ENCODE measurements around the gene CACNB4.
"Not testable (repeated sequence)": the region's sequence is repeated elsewhere in the genome, so short reads cannot be mapped to it uniquely, and the experiment has no call there.

CACNB4 gene

DNA sequence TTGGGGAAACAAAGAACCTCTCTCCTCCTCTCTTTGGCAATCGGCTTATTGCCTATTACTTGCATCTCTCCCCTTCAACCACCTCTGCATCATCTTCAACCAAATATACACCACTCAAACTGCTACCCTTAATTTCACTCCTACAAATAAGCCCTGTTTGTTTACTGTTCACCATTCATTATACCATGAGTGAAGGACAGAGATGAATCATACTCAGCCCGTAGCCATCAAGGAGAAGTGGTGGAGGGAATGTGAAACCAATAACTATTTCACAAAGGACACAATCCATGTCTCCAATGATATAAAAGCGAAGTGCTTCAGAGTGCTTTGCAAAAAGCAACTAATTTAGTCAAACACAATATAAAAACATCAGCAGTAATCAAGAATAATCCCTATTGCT lies 76.8 kb downstream of the CACNB4 start:
- Histone ChIP-seq H3K79me2 (ENCODE audit: insufficient read depth, low read length) (no peaks in the 10 kb centered on the region), H2AFZ (ENCODE audit: low read length) (no peak overlapping the region), H3K36me3 (ENCODE audit: insufficient read depth, low read length) (no peaks in the 10 kb centered on the region), H3K27me3 (ENCODE audit: insufficient read depth, low read length, poor library complexity, severe bottlenecking) (no peaks in the 10 kb centered on the region), H3K9ac (ENCODE audit: low read depth, low read length, poor library complexity, severe bottlenecking) (no peak overlapping the region), H3K4me1 (ENCODE audit: insufficient read depth, low read length, poor library complexity, severe bottlenecking) (peaks cover 6% of the 10 kb centered on the region), H3K9me2 (replicated peaks; ENCODE audit: low read depth, low read length) (no peaks in the 10 kb centered on the region), H4K20me1 (ENCODE audit: insufficient read depth, low read length, poor library complexity, severe bottlenecking) (no peaks in the 10 kb centered on the region), H3K4me3 (ENCODE audit: low read length, poor library complexity, severe bottlenecking) (no peak overlapping the region), H3K9me3 (ENCODE audit: insufficient read depth, low read depth, low read length) (no peaks in the 10 kb centered on the region), H3F3A (ENCODE audit: low read depth) (no peaks in the 10 kb centered on the region), H3K4me2 (ENCODE audit: low read depth, low read length, poor library complexity, severe bottlenecking) (no peak overlapping the region)
- no peak for TF ChIP-seq EZH2phosphoT487 (IDR thresholded peaks at IDR 0.05; ENCODE audit: borderline replicate concordance)
- TF ChIP-seq, protein P1, sequence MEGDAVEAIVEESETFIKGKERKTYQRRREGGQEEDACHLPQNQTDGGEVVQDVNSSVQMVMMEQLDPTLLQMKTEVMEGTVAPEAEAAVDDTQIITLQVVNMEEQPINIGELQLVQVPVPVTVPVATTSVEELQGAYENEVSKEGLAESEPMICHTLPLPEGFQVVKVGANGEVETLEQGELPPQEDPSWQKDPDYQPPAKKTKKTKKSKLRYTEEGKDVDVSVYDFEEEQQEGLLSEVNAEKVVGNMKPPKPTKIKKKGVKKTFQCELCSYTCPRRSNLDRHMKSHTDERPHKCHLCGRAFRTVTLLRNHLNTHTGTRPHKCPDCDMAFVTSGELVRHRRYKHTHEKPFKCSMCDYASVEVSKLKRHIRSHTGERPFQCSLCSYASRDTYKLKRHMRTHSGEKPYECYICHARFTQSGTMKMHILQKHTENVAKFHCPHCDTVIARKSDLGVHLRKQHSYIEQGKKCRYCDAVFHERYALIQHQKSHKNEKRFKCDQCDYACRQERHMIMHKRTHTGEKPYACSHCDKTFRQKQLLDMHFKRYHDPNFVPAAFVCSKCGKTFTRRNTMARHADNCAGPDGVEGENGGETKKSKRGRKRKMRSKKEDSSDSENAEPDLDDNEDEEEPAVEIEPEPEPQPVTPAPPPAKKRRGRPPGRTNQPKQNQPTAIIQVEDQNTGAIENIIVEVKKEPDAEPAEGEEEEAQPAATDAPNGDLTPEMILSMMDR (conservative IDR thresholded peaks at IDR 0.05; ENCODE audit: low read length), result no peak

DNA sequence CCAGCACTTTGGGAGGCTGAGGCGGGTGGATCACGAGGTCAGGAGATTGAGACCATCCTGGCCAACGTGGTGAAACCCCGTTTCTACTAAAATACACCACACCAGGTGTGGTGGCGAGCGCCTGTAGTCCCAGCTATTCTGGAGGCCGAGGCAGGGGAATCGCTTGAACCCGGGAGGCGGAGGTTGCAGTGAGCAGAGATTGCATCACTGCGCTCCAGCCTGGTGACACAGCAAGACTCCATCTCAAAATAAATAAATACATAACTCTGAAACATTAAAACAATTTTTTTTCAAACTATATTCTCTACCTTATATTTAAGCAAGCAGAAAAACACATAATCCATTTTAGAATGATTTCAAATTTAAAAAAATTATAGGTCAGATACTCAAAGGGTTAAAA lies 77.8 kb downstream of the CACNB4 start:
- not testable (repeated sequence) for H2AFZ ChIP-seq (ENCODE audit: low read length); H3K9me2 ChIP-seq (replicated peaks; ENCODE audit: low read depth, low read length); H3K4me3 ChIP-seq (ENCODE audit: low read length, poor library complexity, severe bottlenecking); H3K9me3 ChIP-seq (ENCODE audit: insufficient read depth, low read depth, low read length); H3K79me2 ChIP-seq (ENCODE audit: insufficient read depth, low read length); H4K20me1 ChIP-seq (ENCODE audit: insufficient read depth, low read length, poor library complexity, severe bottlenecking); H3K27me3 ChIP-seq (ENCODE audit: insufficient read depth, low read length, poor library complexity, severe bottlenecking); H3K4me1 ChIP-seq (ENCODE audit: insufficient read depth, low read length, poor library complexity, severe bottlenecking); H3K9ac ChIP-seq (ENCODE audit: low read depth, low read length, poor library complexity, severe bottlenecking); H3K36me3 ChIP-seq (ENCODE audit: insufficient read depth, low read length); H3F3A ChIP-seq (ENCODE audit: low read depth); H3K4me2 ChIP-seq (ENCODE audit: low read depth, low read length, poor library complexity, severe bottlenecking)

DNA sequence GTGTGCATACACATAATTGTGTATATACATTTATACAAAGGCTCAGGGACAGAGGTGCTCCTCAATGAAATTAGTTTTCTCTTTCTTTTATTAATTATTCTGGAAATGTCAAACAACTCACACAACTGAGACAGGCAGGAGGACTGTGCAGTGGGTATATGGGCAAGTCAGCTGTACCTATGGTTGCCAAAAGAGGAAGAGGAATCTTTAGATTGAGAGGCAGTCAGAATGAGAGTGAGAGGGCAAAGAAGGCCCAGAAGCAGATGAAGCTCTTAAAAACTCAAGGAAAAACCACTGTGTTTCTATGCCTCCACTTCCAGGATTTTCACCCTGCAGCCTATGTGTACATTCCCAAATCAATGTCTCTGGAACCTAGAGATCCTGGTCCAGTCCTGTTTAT lies 79.1 kb downstream of the CACNB4 start:
- Histone ChIP-seq H3K9me3 (ENCODE audit: insufficient read depth, low read depth, low read length) (no peaks in the 10 kb centered on the region), H3K9ac (ENCODE audit: low read depth, low read length, poor library complexity, severe bottlenecking) (no peak overlapping the region), H4K20me1 (ENCODE audit: insufficient read depth, low read length, poor library complexity, severe bottlenecking) (no peaks in the 10 kb centered on the region), H3K9me2 (replicated peaks; ENCODE audit: low read depth, low read length) (no peaks in the 10 kb centered on the region), H3K36me3 (ENCODE audit: insufficient read depth, low read length) (no peaks in the 10 kb centered on the region), H3F3A (ENCODE audit: low read depth) (no peaks in the 10 kb centered on the region), H3K4me3 (ENCODE audit: low read length, poor library complexity, severe bottlenecking) (no peak overlapping the region), H3K4me2 (ENCODE audit: low read depth, low read length, poor library complexity, severe bottlenecking) (no peak overlapping the region), H2AFZ (ENCODE audit: low read length) (no peak overlapping the region), H3K79me2 (ENCODE audit: insufficient read depth, low read length) (no peaks in the 10 kb centered on the region), H3K27me3 (ENCODE audit: insufficient read depth, low read length, poor library complexity, severe bottlenecking) (no peaks in the 10 kb centered on the region), H3K4me1 (ENCODE audit: insufficient read depth, low read length, poor library complexity, severe bottlenecking) (no peaks in the 10 kb centered on the region)
- TF ChIP-seq, protein P1 (conservative IDR thresholded peaks at IDR 0.05; ENCODE audit: low read length), result no peak
- TF ChIP-seq EZH2phosphoT487 (IDR thresholded peaks at IDR 0.05; ENCODE audit: borderline replicate concordance), result no peak

DNA sequence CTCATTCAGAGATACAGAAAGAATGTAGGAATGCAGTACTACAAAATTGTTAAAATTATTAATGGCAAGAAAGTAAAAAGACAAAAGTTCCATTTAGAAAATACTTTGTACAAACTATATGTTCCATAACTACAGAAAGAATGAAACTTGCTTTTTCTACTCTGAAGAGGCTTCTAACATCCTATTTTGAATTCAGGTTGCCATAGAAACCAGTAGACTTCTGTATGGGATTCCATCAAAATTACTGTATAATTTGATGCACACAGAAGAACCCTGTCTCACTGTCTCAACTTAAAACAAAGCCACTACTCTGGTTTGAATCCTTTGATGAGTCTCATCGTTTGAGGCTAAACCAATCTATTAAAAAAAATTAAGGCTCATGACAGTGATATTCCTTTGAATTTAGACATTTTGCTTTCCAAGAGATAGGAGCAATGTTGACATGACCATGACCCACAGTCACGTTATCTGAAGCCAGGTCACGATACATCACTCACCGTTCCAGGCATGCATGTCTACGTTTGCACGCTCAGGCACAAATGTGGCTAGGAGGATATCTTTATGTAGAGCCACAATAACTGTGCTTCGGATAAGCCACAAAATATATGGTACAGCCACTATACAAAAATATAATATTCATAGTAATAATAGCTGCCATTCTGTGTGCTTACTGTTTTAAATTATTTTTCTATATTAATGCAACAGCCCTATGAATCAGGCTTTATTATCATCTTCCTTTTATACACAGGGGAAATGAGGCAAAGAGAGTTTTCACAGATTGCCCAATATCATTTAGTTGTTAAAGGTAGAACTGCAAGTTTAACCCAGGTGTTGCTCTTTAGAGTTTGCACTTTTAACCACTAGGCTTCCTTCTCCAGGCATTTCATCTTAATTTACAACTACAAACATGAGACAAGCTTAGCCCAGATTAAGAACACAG lies 82.4 kb downstream of the CACNB4 start:
- Histone ChIP-seq H3K4me1 (ENCODE audit: insufficient read depth, low read length, poor library complexity, severe bottlenecking) (no peaks in the 10 kb centered on the region), H3K4me3 (ENCODE audit: low read length, poor library complexity, severe bottlenecking) (no peak overlapping the region), H3K9ac (ENCODE audit: low read depth, low read length, poor library complexity, severe bottlenecking) (no peak overlapping the region), H3K36me3 (ENCODE audit: insufficient read depth, low read length) (no peaks in the 10 kb centered on the region), H3K79me2 (ENCODE audit: insufficient read depth, low read length) (no peaks in the 10 kb centered on the region), H3K9me3 (ENCODE audit: insufficient read depth, low read depth, low read length) (no peaks in the 10 kb centered on the region), H3K9me2 (replicated peaks; ENCODE audit: low read depth, low read length) (no peaks in the 10 kb centered on the region), H3F3A (ENCODE audit: low read depth) (no peaks in the 10 kb centered on the region), H3K27me3 (ENCODE audit: insufficient read depth, low read length, poor library complexity, severe bottlenecking) (no peaks in the 10 kb centered on the region), H3K4me2 (ENCODE audit: low read depth, low read length, poor library complexity, severe bottlenecking) (no peak overlapping the region), H4K20me1 (ENCODE audit: insufficient read depth, low read length, poor library complexity, severe bottlenecking) (no peaks in the 10 kb centered on the region), H2AFZ (ENCODE audit: low read length) (no peak overlapping the region)
- TF ChIP-seq, protein P1 (conservative IDR thresholded peaks at IDR 0.05; ENCODE audit: low read length), result no peak
- TF ChIP-seq EZH2phosphoT487 (IDR thresholded peaks at IDR 0.05; ENCODE audit: borderline replicate concordance), result no peak

Data from Loucy (cell line).